Tibial artery (tissue), 4 donors: ENCODE results near the gene STPG3.

Source experiments
- DNase-seq, 2 donors: peaks; one replicate each; pipeline ENCODE4 v3.0.0-alpha.2; 2019
- H3K27ac ChIP-seq, 2 donors: fragments of 200-600 bp; sonication (generic) in 1 of 2; 1 replicate in 1 of 2; 2 replicates in 1 of 2; pipeline ENCODE4 v1.5.1; 2018 to 2019; ENCODE audit warnings: mild to moderate bottlenecking in 1 of 2
- H3K27me3 ChIP-seq, 2 donors: fragments of 200-600 bp; sonication (generic) in 1 of 2; one replicate each; pipeline versions ENCODE4 v1.5.1 to v1.6.0; 2016 to 2019
- H3K36me3 ChIP-seq, 3 donors: fragments of 200-600 bp; sonication (generic) in 2 of 3; one replicate each; pipeline ENCODE4 v1.5.1; 2016 to 2019; ENCODE audit warnings: mild to moderate bottlenecking in 2 of 3
- H3K4me1 ChIP-seq, 4 donors: fragments of 200-600 bp; sonication (generic) in 2 of 4; 1 replicate in 3 of 4; 2 replicates in 1 of 4; pipeline ENCODE4 v1.5.1; 2016 to 2019
- H3K4me3 ChIP-seq, 2 donors: fragments of 200-600 bp; sonication (generic) in 1 of 2; 1 replicate in 1 of 2; 2 replicates in 1 of 2; pipeline ENCODE4 v1.5.1; 2018 to 2019; ENCODE audit warnings: mild to moderate bottlenecking in 2 of 2
- H3K9me3 ChIP-seq, 3 donors: fragments of 200-600 bp; sonication (generic) in 1 of 3; one replicate each; pipeline ENCODE4 v1.5.1; 2016 to 2019
- intact Hi-C: fragments of 100-400 bp; cut with DNase I; formaldehyde crosslinking; loops from one replicate; pipeline ENCODE4 v1.15.0; 2023; ENCODE audit warnings: low total_unique reads
- TF ChIP-seq, protein P1 (sequence below), 2 experiments: fragments of 200-600 bp in 1 of 2; fragments of 450-650 bp in 1 of 2; IDR thresholded peaks; one replicate each; pipeline ENCODE4 v1.5.1; 2017 to 2019; ENCODE audit warnings: antibody characterized with exemption in 2 of 2, mild to moderate bottlenecking in 1 of 2, moderate library complexity in 1 of 2

The STPG3 gene

GRCh38 chr9:137266585-137267453 lies 15.7 kb downstream of the STPG3 start:
- TF ChIP-seq, protein P1, sequence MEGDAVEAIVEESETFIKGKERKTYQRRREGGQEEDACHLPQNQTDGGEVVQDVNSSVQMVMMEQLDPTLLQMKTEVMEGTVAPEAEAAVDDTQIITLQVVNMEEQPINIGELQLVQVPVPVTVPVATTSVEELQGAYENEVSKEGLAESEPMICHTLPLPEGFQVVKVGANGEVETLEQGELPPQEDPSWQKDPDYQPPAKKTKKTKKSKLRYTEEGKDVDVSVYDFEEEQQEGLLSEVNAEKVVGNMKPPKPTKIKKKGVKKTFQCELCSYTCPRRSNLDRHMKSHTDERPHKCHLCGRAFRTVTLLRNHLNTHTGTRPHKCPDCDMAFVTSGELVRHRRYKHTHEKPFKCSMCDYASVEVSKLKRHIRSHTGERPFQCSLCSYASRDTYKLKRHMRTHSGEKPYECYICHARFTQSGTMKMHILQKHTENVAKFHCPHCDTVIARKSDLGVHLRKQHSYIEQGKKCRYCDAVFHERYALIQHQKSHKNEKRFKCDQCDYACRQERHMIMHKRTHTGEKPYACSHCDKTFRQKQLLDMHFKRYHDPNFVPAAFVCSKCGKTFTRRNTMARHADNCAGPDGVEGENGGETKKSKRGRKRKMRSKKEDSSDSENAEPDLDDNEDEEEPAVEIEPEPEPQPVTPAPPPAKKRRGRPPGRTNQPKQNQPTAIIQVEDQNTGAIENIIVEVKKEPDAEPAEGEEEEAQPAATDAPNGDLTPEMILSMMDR (IDR thresholded peaks at IDR 0.05), result no peak
- intact Hi-C loops, result no loop called here
- Histone ChIP-seq H3K36me3 (peaks cover 23 to 86% (median 55%) of the 10 kb centered on the region in 3 donors), H3K4me1 (peaks cover 5 to 30% (median 24%) of the 10 kb centered on the region in 4 donors), H3K27ac (no peak overlapping the region), H3K9me3 (no peaks in the 10 kb centered on the region), H3K27me3 (peaks cover 0 to under 1% of the 10 kb centered on the region in 2 donors), H3K4me3 (no peak overlapping the region)
- no peak for DNase-seq

- peaks cover 5 to 36% (median 24%) of the 10 kb centered on the region in 4 donors for H3K4me1 ChIP-seq
- no peak overlapping the region for H3K4me3 ChIP-seq
- peak overlapping the region in 1 of 2 donors; percentile 69 for H3K27ac ChIP-seq
- H3K36me3 ChIP-seq, result peaks cover 34 to 93% (median 62%) of the 10 kb centered on the region in 3 donors
- TF ChIP-seq, protein P1 (IDR thresholded peaks at IDR 0.05), result no peak
- peaks cover 0 to 11% of the 10 kb centered on the region in 2 donors for H3K27me3 ChIP-seq
- intact Hi-C loops, result no loop called here
- DNase-seq, result no peak
- no peaks in the 10 kb centered on the region for H3K9me3 ChIP-seq
Measured at GRCh38 chr9:137267933-137268355, 16.9 kb downstream of the STPG3 start.

DNA sequence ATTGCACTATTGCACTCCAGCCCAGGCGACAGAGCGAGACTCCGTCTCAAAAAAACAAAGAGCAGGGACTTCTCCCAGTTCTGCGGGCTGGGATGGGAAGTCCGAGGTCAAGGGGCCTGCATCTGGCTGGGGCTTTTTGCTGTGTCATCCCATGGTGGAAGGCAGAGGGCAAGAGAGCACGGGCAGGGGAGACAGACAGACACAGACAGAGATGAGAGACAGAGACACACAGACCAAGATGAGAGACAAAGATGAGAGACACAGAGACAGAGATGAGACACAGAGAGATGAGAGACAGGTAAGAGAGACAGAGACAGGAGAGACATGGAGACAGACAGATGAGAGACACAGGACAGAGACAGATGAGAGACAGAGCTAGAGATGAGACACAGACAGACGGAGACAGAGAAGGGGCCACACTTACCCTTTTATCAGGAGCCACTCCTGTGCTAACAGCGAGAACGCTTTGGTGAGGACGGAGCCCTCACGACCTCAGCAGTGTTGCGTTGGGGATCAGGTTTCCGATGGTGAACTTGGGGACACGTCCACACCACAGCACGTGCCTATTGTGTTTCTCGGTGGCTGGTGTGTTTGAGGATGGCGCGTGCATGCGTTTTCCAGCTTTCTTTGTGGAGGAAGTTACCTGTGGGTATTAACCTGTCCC lies 17.6 kb downstream of the STPG3 start:
- intact Hi-C loops, result no loop called here

DNA sequence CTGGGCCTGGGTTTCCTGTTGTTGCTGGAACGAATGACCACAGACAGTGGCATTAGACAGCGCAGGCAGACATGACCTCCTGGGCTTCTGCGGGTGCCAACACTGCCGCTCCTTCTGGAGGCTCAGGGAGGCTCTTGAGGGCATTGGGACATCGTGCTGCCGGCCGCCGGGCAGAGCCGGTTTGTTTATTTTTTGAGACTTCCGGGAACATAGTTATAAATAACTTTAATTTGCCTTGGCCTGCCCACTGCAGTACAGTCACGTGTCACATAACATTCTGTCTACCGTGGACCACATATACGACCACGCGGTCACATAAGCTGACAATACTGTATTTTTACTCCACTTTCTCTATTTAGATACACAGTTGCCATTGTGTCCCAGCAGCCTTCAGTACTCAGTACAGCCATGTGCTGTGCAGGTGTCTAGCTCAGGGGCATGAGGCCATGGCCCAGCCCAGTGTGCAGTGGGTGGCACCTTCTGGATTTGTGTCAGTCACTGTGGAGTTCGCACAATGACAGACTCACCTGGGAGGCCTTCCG lies 18.2 kb downstream of the STPG3 start:
- no peak overlapping the region for H3K4me3 ChIP-seq

More for the DNA sequence above, 17.6 kb downstream of the STPG3 start:
- Histone ChIP-seq H3K36me3 (peaks cover 36 to 93% (median 62%) of the 10 kb centered on the region in 3 donors), H3K4me1 (peaks cover 5 to 36% (median 24%) of the 10 kb centered on the region in 4 donors), H3K4me3 (no peak overlapping the region), H3K9me3 (no peaks in the 10 kb centered on the region), H3K27ac (peak overlapping the region; percentile 69 to 78), H3K27me3 (peaks cover 0 to 17% of the 10 kb centered on the region in 2 donors)
- DNase-seq, result no peak
- TF ChIP-seq, protein P1 (IDR thresholded peaks at IDR 0.05), result no peak

More for the DNA sequence above, 18.2 kb downstream of the STPG3 start:
- Histone ChIP-seq H3K4me1 (peaks cover 5 to 36% (median 24%) of the 10 kb centered on the region in 4 donors), H3K27me3 (peaks cover 0 to 23% of the 10 kb centered on the region in 2 donors), H3K36me3 (peaks cover 30 to 90% (median 61%) of the 10 kb centered on the region in 3 donors), H3K9me3 (no peaks in the 10 kb centered on the region), H3K27ac (peak overlapping the region; percentile 69 to 78)
- peak; percentile 50 to 89 for DNase-seq
- intact Hi-C loops, result no loop called here
- TF ChIP-seq, protein P1 (IDR thresholded peaks at IDR 0.05), result no peak
